DOHH2 (cell line): Measurements from ENCODE around the gene IDUA.

Source experiments
- H3F3A ChIP-seq: fragments of 200-600 bp; sonication (generic), shearing (Covaris generic); 2 replicates; pipeline ENCODE4 v1.6.0; 2016; ENCODE audit warnings: antibody characterized with exemption, mild to moderate bottlenecking; ENCODE audit not compliant: control insufficient read depth, insufficient read depth
- H3K27ac ChIP-seq: fragments of 200-600 bp; sonication (generic); 2 replicates; pipeline ENCODE4 v1.5.1; 2014; ENCODE audit warnings: low read depth, mild to moderate bottlenecking, low read length, moderate library complexity
- H3K27me3 ChIP-seq: fragments of 200-600 bp; sonication (generic); 2 replicates; pipeline ENCODE4 v1.6.1; 2014; ENCODE audit warnings: mild to moderate bottlenecking, low read length, mixed read lengths; ENCODE audit not compliant: control insufficient read depth
- H3K36me3 ChIP-seq: fragments of 200-600 bp; sonication (generic); 2 replicates; pipeline ENCODE4 v1.6.1; 2014; ENCODE audit warnings: mild to moderate bottlenecking, low read length, moderate library complexity, mixed read lengths; ENCODE audit not compliant: control insufficient read depth
- H3K4me1 ChIP-seq: fragments of 200-600 bp; sonication (generic); 2 replicates; pipeline ENCODE4 v1.6.1; 2014; ENCODE audit warnings: mild to moderate bottlenecking, low read length, mixed read lengths; ENCODE audit not compliant: control insufficient read depth
- H3K4me2 ChIP-seq: fragments of 200-600 bp; sonication (generic); 2 replicates; pipeline ENCODE4 v1.6.0; 2014; ENCODE audit warnings: mild to moderate bottlenecking, low read length, moderate library complexity
- H3K4me3 ChIP-seq: fragments of 200-600 bp; sonication (generic); 2 replicates; pipeline ENCODE4 v1.5.1; 2014; ENCODE audit warnings: mild to moderate bottlenecking, low read length, mixed read lengths
- H3K79me2 ChIP-seq: fragments of 200-600 bp; sonication (generic); 2 replicates; pipeline ENCODE4 v1.6.1; 2014; ENCODE audit warnings: mild to moderate bottlenecking, low read length, mixed read lengths; ENCODE audit not compliant: control insufficient read depth
- H3K9me2 ChIP-seq: fragments of 200-600 bp; sonication (generic); replicated peaks from 2 replicates; pipeline ENCODE4 v1.6.1; 2014; ENCODE audit warnings: mild to moderate bottlenecking, low read length, mixed read lengths; ENCODE audit not compliant: control insufficient read depth
- H3K9me3 ChIP-seq: fragments of 200-600 bp; sonication (generic); 2 replicates; pipeline ENCODE4 v1.6.1; 2014; ENCODE audit warnings: antibody characterized with exemption, low read length, mixed read lengths; ENCODE audit not compliant: control insufficient read depth, insufficient read depth
- H4K20me1 ChIP-seq: fragments of 200-600 bp; sonication (generic); 2 replicates; pipeline ENCODE4 v1.6.0; 2014; ENCODE audit warnings: low read depth, mild to moderate bottlenecking, antibody characterized with exemption, low read length, moderate library complexity; ENCODE audit not compliant: control insufficient read depth, insufficient read depth
- CTCF ChIP-seq: fragments of 200-600 bp; sonication (generic); IDR thresholded peaks from one replicate; pipeline ENCODE4 v1.5.1; 2014; ENCODE audit warnings: antibody characterized with exemption, mild to moderate bottlenecking, low read depth, low read length; ENCODE audit not compliant: poor library complexity, severe bottlenecking
- EZH2phosphoT487 ChIP-seq: fragments of 200-600 bp; sonication (generic); IDR thresholded peaks from 2 replicates; pipeline ENCODE4 v1.6.1; 2017; ENCODE audit warnings: borderline replicate concordance, mild to moderate bottlenecking, antibody characterized with exemption, low read length, moderate library complexity, mixed read lengths

Gene IDUA

GRCh38 chr4:982814-983213 lies 4.0 kb upstream of the IDUA start:
- H4K20me1 ChIP-seq = no peaks in the 10 kb centered on the region
- no peaks in the 10 kb centered on the region for H3K27me3 ChIP-seq
- H3K4me2 ChIP-seq = no peak overlapping the region
- H3K4me1 ChIP-seq = peaks cover 19% of the 10 kb centered on the region
- no peak overlapping the region for H3K27ac ChIP-seq
- no peaks in the 10 kb centered on the region for H3F3A ChIP-seq
- no peaks in the 10 kb centered on the region for H3K9me3 ChIP-seq
- TF ChIP-seq EZH2phosphoT487 (no peak), CTCF (no peak)
- no peaks in the 10 kb centered on the region for H3K36me3 ChIP-seq
- H3K79me2 ChIP-seq = no peaks in the 10 kb centered on the region
- no peak overlapping the region for H3K4me3 ChIP-seq
- no peaks in the 10 kb centered on the region for H3K9me2 ChIP-seq

- no peak for TF ChIP-seq EZH2phosphoT487
- no peak for TF ChIP-seq CTCF
- H3F3A ChIP-seq = no peaks in the 10 kb centered on the region
- H3K27ac ChIP-seq = no peak overlapping the region
- no peaks in the 10 kb centered on the region for H3K79me2 ChIP-seq
- peaks cover 19% of the 10 kb centered on the region for H3K4me1 ChIP-seq
- H3K9me2 ChIP-seq = no peaks in the 10 kb centered on the region
- no peaks in the 10 kb centered on the region for H3K36me3 ChIP-seq
- H3K9me3 ChIP-seq = no peaks in the 10 kb centered on the region
- H3K4me3 ChIP-seq = no peak overlapping the region
- no peaks in the 10 kb centered on the region for H3K27me3 ChIP-seq
- no peak overlapping the region; the same call in 1 of the 2 replicates for H3K4me2 ChIP-seq
- H4K20me1 ChIP-seq = no peaks in the 10 kb centered on the region
Measured at GRCh38 chr4:984336-985054, 2.3 kb upstream of the IDUA start.

- H3K9me2 ChIP-seq = no peaks in the 10 kb centered on the region
- H3K4me1 ChIP-seq = peaks cover 19% of the 10 kb centered on the region
- no peaks in the 10 kb centered on the region for H3K36me3 ChIP-seq
- no peaks in the 10 kb centered on the region for H3K27me3 ChIP-seq
- H3K9me3 ChIP-seq = no peaks in the 10 kb centered on the region
- H3K27ac ChIP-seq = no peak overlapping the region
- H3K4me2 ChIP-seq = peak overlapping the region; percentile 77
- no peaks in the 10 kb centered on the region for H3F3A ChIP-seq
- TF ChIP-seq CTCF (no peak), EZH2phosphoT487 (no peak)
- H4K20me1 ChIP-seq = no peaks in the 10 kb centered on the region
- H3K79me2 ChIP-seq = no peaks in the 10 kb centered on the region
- no peak overlapping the region for H3K4me3 ChIP-seq
Measured at GRCh38 chr4:985123-985830, 1.6 kb upstream of the IDUA start.
